ENCODE results near the gene MTMR11.
"Not testable (repeated sequence)": the region's sequence is repeated elsewhere in the genome, so short reads cannot be mapped to it uniquely, and the experiment has no call there.

Gene MTMR11

GRCh38 chr1:149888247-149888998, 48.3 kb downstream of the MTMR11 start:
- DNase-seq = peak; percentile 73 to 88

GRCh38 chr1:149887456-149888246, 49.0 kb downstream of the MTMR11 start:
- peak; percentile 80 to 100 for DNase-seq

DNA sequence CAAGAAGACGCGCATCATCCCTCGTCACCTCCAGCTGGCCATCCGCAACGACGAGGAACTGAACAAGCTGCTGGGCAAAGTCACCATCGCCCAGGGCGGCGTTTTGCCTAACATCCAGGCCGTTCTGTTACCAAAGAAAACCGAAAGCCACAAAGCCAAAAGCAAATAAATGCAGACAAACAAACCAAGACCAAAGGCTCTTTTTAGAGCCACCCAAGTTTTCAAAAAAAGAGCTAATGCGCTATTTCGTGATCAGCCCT, 49.6 kb downstream of the MTMR11 start:
- not testable (repeated sequence) for DNase-seq

DNA sequence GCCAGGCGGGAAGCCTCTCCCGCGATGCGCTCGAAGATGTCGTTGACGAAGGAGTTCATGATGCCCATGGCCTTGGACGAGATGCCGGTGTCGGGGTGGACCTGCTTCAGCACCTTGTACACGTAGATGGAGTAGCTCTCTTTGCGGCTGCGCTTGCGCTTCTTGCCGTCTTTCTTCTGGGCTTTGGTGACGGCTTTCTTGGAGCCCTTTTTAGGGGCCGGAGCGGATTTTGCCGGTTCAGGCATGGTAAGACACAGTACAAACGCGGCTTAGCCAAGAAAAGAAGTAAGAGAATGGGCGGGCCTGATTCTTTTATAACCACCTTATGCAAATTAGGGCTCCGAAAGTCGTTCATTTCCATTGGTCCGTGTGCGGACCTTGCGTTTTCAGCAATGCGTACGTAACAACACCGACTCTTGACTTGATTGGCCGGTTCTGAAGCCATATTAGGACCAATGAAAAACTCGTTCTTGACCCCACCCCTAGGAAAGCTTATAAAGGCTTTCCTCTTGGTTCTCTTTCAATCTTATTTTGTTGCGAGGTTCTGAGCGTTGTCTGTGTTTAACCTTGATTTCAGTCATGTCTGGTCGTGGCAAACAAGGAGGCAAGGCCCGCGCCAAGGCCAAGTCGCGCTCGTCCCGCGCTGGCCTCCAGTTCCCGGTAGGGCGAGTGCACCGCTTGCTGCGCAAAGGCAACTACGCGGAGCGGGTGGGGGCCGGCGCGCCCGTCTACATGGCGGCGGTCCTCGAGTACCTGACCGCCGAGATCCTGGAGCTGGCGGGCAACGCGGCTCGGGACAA, 50.1 kb downstream of the MTMR11 start:
- peak; percentile 88 to 100 for DNase-seq

DNA sequence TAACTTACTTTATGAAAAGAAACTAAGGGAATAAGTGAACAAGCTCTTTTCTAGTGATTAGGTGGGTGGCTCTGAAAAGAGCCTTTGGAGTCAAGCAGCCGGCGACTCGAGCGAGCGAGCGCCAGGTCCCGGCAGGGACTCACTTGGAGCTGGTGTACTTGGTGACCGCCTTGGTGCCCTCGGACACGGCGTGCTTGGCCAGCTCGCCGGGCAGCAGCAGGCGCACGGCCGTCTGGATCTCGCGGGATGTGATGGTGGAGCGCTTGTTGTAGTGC, 50.6 kb downstream of the MTMR11 start:
- DNase-seq = not testable (repeated sequence)

DNA sequence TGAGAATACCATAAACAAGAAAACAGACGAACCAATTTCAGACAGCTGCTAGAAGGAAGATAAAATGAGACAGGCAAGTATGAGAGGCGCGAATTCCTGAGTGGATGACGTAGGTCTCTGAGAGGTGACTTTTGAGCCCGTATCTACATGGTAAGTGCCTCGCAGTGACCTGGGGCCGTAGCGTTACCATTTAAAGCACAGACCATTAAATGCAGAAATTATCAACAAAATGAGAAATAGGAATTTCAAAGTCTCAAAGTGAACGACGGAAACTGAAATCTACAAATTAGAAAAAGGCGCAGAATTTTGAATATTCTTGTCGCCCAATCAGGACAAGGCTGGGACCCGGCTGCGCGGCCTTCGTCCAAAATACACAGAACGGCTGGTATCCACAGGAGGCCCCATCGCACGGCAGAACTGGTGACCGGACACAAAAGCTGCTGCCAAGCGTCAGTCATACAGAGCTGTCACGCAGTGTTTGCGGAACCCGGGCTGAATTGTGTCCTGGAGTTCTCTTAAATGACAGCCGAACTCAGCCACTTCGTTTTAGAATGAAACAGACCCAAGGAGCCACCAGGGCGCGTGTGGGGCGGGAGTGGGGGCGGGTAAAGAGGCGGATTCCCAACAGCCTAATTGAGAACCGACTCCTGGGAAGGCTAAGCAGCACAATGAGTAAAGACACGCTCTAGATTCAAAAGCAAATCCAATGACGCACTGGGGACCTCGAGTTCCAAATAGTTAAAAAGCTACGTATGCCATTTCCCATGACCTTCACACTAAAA, 51.1 kb downstream of the MTMR11 start:
- DNase-seq = peak; percentile 70 to 73

DNA sequence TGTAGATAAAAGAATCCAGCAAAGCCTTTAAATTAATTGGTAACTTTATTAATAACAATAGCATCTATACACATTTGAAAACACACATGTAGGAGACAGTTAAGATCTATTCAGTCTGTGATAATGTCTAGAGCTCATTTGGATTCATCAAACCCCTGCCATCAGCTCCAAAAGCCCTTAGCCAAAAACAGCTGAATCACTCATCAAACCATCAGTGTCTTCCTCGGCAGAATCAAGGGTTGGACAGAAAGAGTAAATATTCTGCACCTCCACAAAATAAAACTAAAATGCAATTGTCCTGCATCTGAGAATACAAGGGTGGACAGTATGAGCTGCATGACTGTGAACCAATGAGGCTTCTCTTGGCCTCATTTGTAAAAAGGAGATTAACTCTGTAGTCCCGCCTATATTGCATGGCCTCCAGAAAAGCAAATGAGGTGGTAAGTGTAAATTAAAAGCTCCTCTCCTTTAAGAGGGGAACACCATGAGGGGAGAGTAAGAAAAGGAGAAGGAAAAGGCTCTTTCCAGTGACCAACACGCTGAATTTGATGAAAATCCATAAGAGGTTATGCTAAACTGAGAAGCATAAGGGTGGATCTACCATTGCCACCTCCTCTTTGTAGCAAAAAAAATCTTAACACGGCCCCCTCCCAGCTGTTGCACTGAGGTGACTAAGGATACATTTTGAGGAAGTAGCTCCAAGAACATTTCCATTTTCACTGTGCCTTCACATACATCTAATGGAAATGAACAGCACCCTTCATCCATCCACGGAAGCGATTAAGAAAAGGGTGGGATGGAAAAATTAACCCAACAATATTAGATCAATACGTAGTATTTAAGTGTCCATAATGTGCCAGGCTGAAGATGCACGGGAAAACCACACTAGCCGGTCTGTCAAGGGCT, 52.0 kb downstream of the MTMR11 start:
- peak in 1 of 2 donors; percentile 32 for DNase-seq

DNA sequence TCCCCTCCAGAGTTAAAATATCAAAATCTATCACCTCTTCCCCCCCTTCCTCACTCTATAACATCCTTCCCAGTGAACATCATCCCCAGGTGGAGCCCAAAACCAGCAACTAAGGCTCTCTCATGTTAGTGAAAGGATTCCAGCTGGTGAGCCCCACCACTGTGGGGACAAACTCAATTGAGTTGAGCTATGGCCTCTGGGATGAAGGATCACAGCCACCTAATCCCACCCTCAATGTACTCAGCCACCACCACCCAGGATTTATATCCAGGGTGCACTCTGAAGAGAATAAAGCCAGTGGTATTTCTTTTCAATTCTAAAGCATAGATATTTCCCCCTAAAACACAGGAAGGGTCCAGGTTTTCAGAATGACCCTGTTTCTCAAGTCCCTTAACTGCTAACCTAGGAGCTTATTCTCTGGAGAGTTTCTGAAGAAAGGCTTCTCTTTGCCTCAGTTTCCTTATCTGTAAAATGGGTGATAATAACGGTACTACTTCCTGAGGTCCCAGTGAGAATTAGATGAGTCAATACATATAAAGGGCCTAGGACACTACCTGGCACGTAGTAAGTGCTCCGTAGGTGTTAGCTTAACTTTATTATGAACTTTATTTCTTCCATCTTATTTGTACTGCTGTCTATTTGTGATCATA, 53.0 kb downstream of the MTMR11 start:
- DNase-seq = no peak

- no peak for DNase-seq
These were observed 54.8 kb downstream of the MTMR11 start for GRCh38 chr1:149881876-149882275.

- no peak for DNase-seq
These were observed 57.1 kb downstream of the MTMR11 start for GRCh38 chr1:149879556-149879955.
